GM04503 (cell line): Measurements from ENCODE around the gene BIRC7.

ENCODE experiments used
- DNase-seq: peaks from one replicate; pipeline ENCODE4 v3.0.0-alpha.2; 2012; ENCODE audit warnings: low read depth

The BIRC7 gene

GRCh38 chr20:63235399-63235983 lies at the start of gene BIRC7:
BIRC7 (plus strand) TSS chr20:63235905; CDS start chr20:63236097, 192 bp downstream.
- no peak for DNase-seq

- no peak for DNase-seq
Observed at GRCh38 chr20:63186084-63186483, 49.6 kb upstream of the BIRC7 start.

GRCh38 chr20:63186528-63187316 lies 49.0 kb upstream of the BIRC7 start:
- DNase-seq, result no peak

GRCh38 chr20:63187338-63188158 lies 48.2 kb upstream of the BIRC7 start:
- DNase-seq, result no peak

- no peak for DNase-seq
Observed at GRCh38 chr20:63188159-63188442, 47.6 kb upstream of the BIRC7 start.

- DNase-seq, result no peak
Observed at GRCh38 chr20:63188641-63189321, 46.9 kb upstream of the BIRC7 start.

GRCh38 chr20:63189322-63189642 lies 46.4 kb upstream of the BIRC7 start:
- no peak for DNase-seq

GRCh38 chr20:63189846-63190559 lies 45.7 kb upstream of the BIRC7 start:
- no peak for DNase-seq

- no peak for DNase-seq
Observed at GRCh38 chr20:63190828-63191227, 44.9 kb upstream of the BIRC7 start.

GRCh38 chr20:63191400-63191799 lies 44.3 kb upstream of the BIRC7 start:
- DNase-seq, result no peak

GRCh38 chr20:63192721-63193120 lies 43.0 kb upstream of the BIRC7 start:
- DNase-seq, result no peak

GRCh38 chr20:63194007-63194796 lies 41.5 kb upstream of the BIRC7 start:
- DNase-seq, result no peak

GRCh38 chr20:63194797-63195173 lies 40.9 kb upstream of the BIRC7 start:
- DNase-seq, result no peak

GRCh38 chr20:63196768-63197470 lies 38.8 kb upstream of the BIRC7 start:
- DNase-seq, result no peak

- DNase-seq, result no peak
Observed at GRCh38 chr20:63198606-63199005, 37.1 kb upstream of the BIRC7 start.

GRCh38 chr20:63202021-63202420 lies 33.7 kb upstream of the BIRC7 start:
- no peak for DNase-seq

- DNase-seq, result no peak
Observed at GRCh38 chr20:63202811-63203526, 32.7 kb upstream of the BIRC7 start.

- DNase-seq, result no peak
Observed at GRCh38 chr20:63204362-63204761, 31.3 kb upstream of the BIRC7 start.

- DNase-seq, result no peak
Observed at GRCh38 chr20:63205896-63206295, 29.8 kb upstream of the BIRC7 start.

- DNase-seq, result peak; percentile 17
Observed at GRCh38 chr20:63206878-63207277, 28.8 kb upstream of the BIRC7 start.
